ENCODE measurements around the gene ATP5ME.
A peak's percentile ranks its signal among the peaks of the same experiment; 100 is the strongest.

The ATP5ME gene

GRCh38 chr4:682490-683172, 8.6 kb upstream of the ATP5ME start:
- peak; percentile 47 for DNase-seq (ENCODE audit: low spot score)

DNA sequence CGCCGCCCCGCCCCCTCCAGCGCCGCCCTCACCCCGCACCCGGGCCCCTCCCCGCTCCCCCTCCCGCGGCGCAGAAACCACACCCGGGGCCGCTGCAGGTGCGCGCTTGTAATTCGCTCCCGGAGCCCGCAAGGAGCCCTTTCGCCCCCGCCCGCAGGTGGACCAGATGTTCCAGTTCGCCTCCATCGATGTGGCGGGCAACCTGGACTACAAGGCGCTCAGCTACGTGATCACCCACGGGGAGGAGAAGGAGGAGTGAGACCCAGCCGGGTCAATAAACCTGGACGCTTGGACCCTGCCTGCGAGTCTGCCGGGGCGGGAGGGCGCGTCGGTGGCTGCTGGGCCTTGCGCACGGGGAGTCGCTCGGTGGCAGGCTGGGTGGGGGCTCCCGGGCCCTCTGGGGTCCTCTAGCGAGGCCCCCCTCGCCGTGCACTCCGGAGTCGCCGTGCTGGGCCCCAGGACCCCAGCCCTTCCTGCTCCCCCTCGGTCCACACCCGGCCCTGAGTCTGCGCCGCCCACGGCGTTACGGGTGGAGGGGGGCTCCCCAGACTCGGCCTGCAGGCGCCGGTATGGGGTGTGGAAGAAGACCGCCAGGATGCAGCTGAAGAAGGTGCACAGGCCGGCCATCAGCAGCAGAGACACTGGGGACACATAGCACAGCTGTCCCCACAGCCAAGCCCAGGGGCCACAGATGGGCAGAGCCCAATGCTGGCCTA, 7.8 kb upstream of the ATP5ME start:
- TF ChIP-seq CTCF (IDR thresholded peaks at IDR 0.05; ENCODE audit: poor library complexity, severe bottlenecking): no peak
- no peak overlapping the region for H3K27ac ChIP-seq (ENCODE audit: poor library complexity, severe bottlenecking)
- no peaks in the 10 kb centered on the region for H3K36me3 ChIP-seq (ENCODE audit: low read depth)
- H3K9me3 ChIP-seq (ENCODE audit: severe bottlenecking): no peaks in the 10 kb centered on the region
- DNase-seq (ENCODE audit: low spot score) (peak; percentile 72), ATAC-seq (ENCODE audit: low read depth) (peak; percentile 4; the same call in 1 of the 3 replicates)
- no peaks in the 10 kb centered on the region for H3K27me3 ChIP-seq (ENCODE audit: insufficient read depth, poor library complexity, severe bottlenecking)
- H3K4me3 ChIP-seq (ENCODE audit: severe bottlenecking): peak overlapping the region; percentile 17
- peaks cover 12% of the 10 kb centered on the region for H3K4me1 ChIP-seq (ENCODE audit: insufficient read depth, poor library complexity, severe bottlenecking)

More at GRCh38 chr4:682490-683172, 8.6 kb upstream of the ATP5ME start:
- Histone ChIP-seq H3K27me3 (ENCODE audit: insufficient read depth, poor library complexity, severe bottlenecking) (no peaks in the 10 kb centered on the region), H3K4me3 (ENCODE audit: severe bottlenecking) (no peak overlapping the region), H3K27ac (ENCODE audit: poor library complexity, severe bottlenecking) (no peak overlapping the region), H3K9me3 (ENCODE audit: severe bottlenecking) (no peaks in the 10 kb centered on the region), H3K4me1 (ENCODE audit: insufficient read depth, poor library complexity, severe bottlenecking) (peaks cover 18% of the 10 kb centered on the region), H3K36me3 (ENCODE audit: low read depth) (no peaks in the 10 kb centered on the region)
- no peak for ATAC-seq (ENCODE audit: low read depth)
- no peak for TF ChIP-seq CTCF (IDR thresholded peaks at IDR 0.05; ENCODE audit: poor library complexity, severe bottlenecking)

DNA sequence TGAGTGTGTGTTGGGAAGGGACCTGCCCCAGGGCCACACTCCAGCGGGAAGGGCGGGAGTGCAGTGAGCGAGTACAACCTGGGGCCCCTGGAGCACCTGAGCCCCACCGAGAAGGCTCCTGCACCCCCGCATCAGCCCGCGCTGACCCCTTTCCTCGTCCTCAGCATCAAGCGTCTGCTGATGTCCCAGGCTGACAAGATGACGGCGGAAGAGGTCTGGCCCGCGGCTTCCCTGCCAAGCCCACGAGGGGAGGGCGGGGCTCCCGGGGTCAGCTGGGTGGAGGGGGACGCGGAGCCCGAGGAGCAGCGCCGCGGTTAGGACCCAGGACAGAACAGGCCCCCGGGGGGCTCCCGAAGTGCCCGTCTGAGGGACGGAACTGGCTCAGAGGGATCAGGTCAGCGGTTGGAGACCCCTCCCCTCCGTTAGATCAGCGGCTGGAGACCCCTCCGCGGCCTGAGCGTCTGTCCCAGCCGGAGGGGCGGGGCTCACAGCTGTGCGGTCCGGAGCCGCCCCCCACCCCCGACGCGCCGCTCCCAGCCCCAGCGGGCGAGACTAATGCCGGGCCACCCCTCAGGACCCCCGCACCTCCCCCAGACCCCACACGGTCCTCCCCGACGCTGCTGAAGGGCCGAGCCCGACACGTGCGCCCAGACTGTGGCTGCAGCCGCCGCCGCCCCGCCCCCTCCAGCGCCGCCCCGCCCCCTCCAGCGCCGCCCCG, 7.0 kb upstream of the ATP5ME start:
- no peaks in the 10 kb centered on the region for H3K27me3 ChIP-seq (ENCODE audit: insufficient read depth, poor library complexity, severe bottlenecking)
- H3K27ac ChIP-seq (ENCODE audit: poor library complexity, severe bottlenecking): no peak overlapping the region
- TF ChIP-seq CTCF (IDR thresholded peaks at IDR 0.05; ENCODE audit: poor library complexity, severe bottlenecking): no peak
- ATAC-seq (ENCODE audit: low read depth): no peak
- peak; percentile 62 for DNase-seq (ENCODE audit: low spot score)
- H3K9me3 ChIP-seq (ENCODE audit: severe bottlenecking): no peaks in the 10 kb centered on the region
- H3K36me3 ChIP-seq (ENCODE audit: low read depth): no peaks in the 10 kb centered on the region
- H3K4me3 ChIP-seq (ENCODE audit: severe bottlenecking): peak overlapping the region; percentile 32
- peaks cover 12% of the 10 kb centered on the region for H3K4me1 ChIP-seq (ENCODE audit: insufficient read depth, poor library complexity, severe bottlenecking)

DNA sequence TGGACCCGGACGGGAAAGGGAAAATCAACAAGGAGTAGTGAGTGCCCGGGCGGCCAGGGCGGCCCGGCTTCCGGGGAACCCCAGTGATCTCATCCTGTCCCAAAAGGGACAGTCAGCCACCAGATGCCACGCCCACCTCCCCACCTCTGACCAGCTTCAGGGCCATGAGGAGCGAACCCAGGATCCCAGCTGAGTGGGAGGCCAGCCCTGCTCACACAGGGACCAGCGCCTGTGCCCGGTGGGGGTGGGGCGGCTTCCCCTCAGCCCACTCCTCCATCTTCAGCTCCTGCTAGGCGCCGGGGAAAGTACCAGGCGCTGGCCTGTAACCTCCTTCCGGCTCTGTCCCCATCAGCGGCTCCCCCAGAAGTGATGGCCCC, 6.5 kb upstream of the ATP5ME start:
- TF ChIP-seq CTCF (IDR thresholded peaks at IDR 0.05; ENCODE audit: poor library complexity, severe bottlenecking): no peak
- no peaks in the 10 kb centered on the region for H3K9me3 ChIP-seq (ENCODE audit: severe bottlenecking)
- peaks cover 12% of the 10 kb centered on the region for H3K4me1 ChIP-seq (ENCODE audit: insufficient read depth, poor library complexity, severe bottlenecking)
- H3K4me3 ChIP-seq (ENCODE audit: severe bottlenecking): no peak overlapping the region
- peak; percentile 61 for DNase-seq (ENCODE audit: low spot score)
- H3K27me3 ChIP-seq (ENCODE audit: insufficient read depth, poor library complexity, severe bottlenecking): no peaks in the 10 kb centered on the region
- ATAC-seq (ENCODE audit: low read depth): no peak
- no peak overlapping the region for H3K27ac ChIP-seq (ENCODE audit: poor library complexity, severe bottlenecking)
- H3K36me3 ChIP-seq (ENCODE audit: low read depth): no peaks in the 10 kb centered on the region

Measured in RWPE2 (cell line).